Progenitor cell of endocrine pancreas (in vitro differentiated cells): ENCODE results near the gene COL19A1. TPM values are rescaled to one million over a fixed set of nuclear protein-coding genes. Genes with fewer than 3 reads are reported as not detected.

Experiments used
- DNase-seq: peaks from one replicate; pipeline ENCODE4 v3.0.0; 2021; ENCODE audit warnings: low spot score; ENCODE audit not compliant: unreplicated experiment
- H3K27ac Mint-ChIP-seq: 2 replicates; pipeline ENCODE4 v1.8.0; 2021; ENCODE audit warnings: mild to moderate bottlenecking, moderate library complexity, mixed read lengths
- H3K27me3 Mint-ChIP-seq: 2 replicates; pipeline ENCODE4 v1.8.0; 2021; ENCODE audit warnings: mixed read lengths
- H3K36me3 Mint-ChIP-seq: 2 replicates; pipeline ENCODE4 v1.8.0; 2022; ENCODE audit warnings: mixed read lengths; ENCODE audit not compliant: insufficient read depth
- H3K4me1 Mint-ChIP-seq: 2 replicates; pipeline ENCODE4 v1.8.0; 2021; ENCODE audit warnings: low read depth, mixed read lengths
- H3K4me3 Mint-ChIP-seq: 2 replicates; pipeline ENCODE4 v1.8.0; 2021; ENCODE audit warnings: low read depth, mild to moderate bottlenecking, moderate library complexity, mixed read lengths
- H3K9me3 Mint-ChIP-seq: 2 replicates; pipeline ENCODE4 v1.8.0; 2021; ENCODE audit warnings: low read depth, mixed read lengths
- total RNA-seq: library from RNA; stranded (reverse); gene quantifications from 2 replicates; pipeline ENCODE4 v1.2.1, GENCODE V29; 2021
- TF ChIP-seq, protein P1 (sequence below): fragments of 200-600 bp; sonication (generic); IDR thresholded peaks from one replicate; pipeline ENCODE4 v1.5.0; 2021; ENCODE audit warnings: antibody characterized with exemption, mild to moderate bottlenecking; ENCODE audit not compliant: unreplicated experiment

Gene COL19A1
- total RNA-seq, 1 donor from 2014 or later: 2.3 TPM

DNA sequence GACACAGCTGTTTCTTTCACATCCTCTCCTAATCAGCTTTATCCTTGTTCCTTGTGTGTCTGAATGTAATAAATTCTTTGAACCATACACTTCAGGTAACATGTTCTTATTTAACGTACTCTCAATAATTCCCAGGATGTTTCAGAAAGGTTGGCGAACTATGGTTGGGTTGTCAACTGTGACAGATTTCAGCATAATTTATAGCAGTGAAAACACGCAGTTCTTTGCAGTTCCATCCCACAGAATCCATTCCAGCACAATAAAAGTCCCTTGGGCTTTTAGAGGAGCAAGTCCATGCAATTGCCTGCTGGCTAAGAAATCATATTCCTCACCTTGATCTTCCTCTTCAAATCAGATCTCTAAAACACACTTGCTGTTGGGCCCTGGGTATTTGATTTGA, 317.2 kb downstream of the COL19A1 start:
- Mint-ChIP-seq H3K9me3 (peaks cover 8% of the 10 kb centered on the region), H3K36me3 (peaks cover 5% of the 10 kb centered on the region), H3K4me1 (no peaks in the 10 kb centered on the region), H3K27me3 (no peaks in the 10 kb centered on the region), H3K4me3 (no peak overlapping the region), H3K27ac (no peak overlapping the region)
- TF ChIP-seq, protein P1, sequence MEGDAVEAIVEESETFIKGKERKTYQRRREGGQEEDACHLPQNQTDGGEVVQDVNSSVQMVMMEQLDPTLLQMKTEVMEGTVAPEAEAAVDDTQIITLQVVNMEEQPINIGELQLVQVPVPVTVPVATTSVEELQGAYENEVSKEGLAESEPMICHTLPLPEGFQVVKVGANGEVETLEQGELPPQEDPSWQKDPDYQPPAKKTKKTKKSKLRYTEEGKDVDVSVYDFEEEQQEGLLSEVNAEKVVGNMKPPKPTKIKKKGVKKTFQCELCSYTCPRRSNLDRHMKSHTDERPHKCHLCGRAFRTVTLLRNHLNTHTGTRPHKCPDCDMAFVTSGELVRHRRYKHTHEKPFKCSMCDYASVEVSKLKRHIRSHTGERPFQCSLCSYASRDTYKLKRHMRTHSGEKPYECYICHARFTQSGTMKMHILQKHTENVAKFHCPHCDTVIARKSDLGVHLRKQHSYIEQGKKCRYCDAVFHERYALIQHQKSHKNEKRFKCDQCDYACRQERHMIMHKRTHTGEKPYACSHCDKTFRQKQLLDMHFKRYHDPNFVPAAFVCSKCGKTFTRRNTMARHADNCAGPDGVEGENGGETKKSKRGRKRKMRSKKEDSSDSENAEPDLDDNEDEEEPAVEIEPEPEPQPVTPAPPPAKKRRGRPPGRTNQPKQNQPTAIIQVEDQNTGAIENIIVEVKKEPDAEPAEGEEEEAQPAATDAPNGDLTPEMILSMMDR: no peak
- DNase-seq: no peak

DNA sequence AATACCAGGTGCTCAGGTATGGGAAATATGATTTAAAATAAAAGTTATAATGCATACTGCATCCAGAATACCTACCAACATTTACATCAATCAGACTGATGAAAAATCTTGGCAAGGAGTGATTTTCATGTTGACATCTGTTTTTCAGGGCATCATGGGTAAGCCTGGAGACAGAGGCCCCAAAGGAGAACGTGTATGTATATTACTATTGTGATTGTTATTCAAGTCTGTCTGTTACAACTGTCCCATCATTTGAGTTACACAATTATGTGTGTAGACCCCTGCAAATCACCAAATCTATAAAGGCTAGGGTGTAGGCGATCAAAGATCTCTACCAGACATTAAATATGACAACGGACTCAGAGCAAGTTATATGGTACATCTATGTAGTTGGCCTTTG, 318.4 kb downstream of the COL19A1 start:
- no peaks in the 10 kb centered on the region for H3K36me3 Mint-ChIP-seq
- no peaks in the 10 kb centered on the region for H3K4me1 Mint-ChIP-seq
- no peaks in the 10 kb centered on the region for H3K9me3 Mint-ChIP-seq
- H3K4me3 Mint-ChIP-seq: no peak overlapping the region
- no peaks in the 10 kb centered on the region for H3K27me3 Mint-ChIP-seq
- H3K27ac Mint-ChIP-seq: no peak overlapping the region
- TF ChIP-seq, protein P1: no peak
- no peak for DNase-seq

DNA sequence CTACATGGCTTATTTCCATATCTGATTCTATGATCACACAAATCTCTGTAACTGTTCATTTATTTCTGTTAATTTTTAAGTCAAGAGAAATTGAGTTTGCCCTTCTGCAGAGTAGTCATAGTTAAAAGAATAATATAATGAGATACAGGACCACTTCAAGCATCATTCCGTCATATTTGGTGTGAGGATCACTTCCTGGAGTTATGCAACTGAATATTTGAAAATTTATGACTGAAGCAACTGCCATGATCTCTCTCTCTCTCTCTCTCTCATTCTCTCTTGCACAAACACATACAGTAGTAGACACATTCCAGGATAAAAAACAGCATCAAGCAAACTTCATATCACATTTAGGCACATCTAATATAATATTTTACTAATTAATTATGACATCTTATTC, 320.1 kb downstream of the COL19A1 start:
- no peaks in the 10 kb centered on the region for H3K9me3 Mint-ChIP-seq
- no peak overlapping the region for H3K27ac Mint-ChIP-seq
- H3K36me3 Mint-ChIP-seq: no peaks in the 10 kb centered on the region
- no peaks in the 10 kb centered on the region for H3K4me1 Mint-ChIP-seq
- no peak for DNase-seq
- no peak overlapping the region for H3K4me3 Mint-ChIP-seq
- H3K27me3 Mint-ChIP-seq: no peaks in the 10 kb centered on the region
- TF ChIP-seq, protein P1: no peak

DNA sequence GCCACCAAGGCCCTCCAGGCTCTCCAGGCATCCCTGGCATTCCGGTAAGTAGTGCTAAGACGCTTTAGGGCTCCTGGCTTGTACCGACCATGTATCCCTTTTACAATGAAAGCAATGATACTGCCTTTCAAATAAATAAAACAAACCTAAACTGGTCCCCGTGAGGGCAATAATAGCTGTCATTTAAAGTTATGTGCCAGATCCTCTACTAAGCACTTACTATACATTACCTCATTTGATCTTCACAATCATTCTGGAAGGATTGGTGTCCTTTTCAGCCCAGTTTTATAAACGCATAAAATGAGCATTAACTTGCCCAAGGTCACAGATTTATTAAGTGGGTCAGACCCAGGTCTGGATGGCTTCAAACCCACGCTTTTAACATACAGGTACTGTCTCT, 321.8 kb downstream of the COL19A1 start:
- H3K27me3 Mint-ChIP-seq: no peaks in the 10 kb centered on the region
- no peak overlapping the region for H3K4me3 Mint-ChIP-seq
- TF ChIP-seq, protein P1: no peak

DNA sequence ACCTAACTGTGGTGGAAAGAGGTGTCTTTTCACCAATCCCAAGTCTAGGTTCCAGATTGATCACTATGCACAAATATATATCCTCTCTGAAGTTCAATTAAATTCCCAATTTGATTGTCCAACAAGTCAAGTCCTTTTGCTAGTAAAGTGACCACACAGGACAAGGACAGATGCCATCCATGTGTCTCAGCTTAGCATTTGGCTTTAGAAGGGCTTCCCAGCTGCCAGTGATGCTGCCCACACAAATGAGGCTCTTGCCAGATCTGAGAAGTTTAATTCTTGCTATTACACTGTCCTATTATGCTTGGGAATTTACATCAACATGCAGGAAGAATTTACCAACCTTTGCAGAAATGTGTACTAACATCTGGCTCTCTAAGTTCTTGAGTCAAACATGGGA, 328.1 kb downstream of the COL19A1 start:
- no peaks in the 10 kb centered on the region for H3K36me3 Mint-ChIP-seq
- H3K4me1 Mint-ChIP-seq: no peaks in the 10 kb centered on the region
- no peak for DNase-seq
- no peaks in the 10 kb centered on the region for H3K9me3 Mint-ChIP-seq
- H3K4me3 Mint-ChIP-seq: no peak overlapping the region
- TF ChIP-seq, protein P1: no peak
- no peak overlapping the region for H3K27ac Mint-ChIP-seq
- no peaks in the 10 kb centered on the region for H3K27me3 Mint-ChIP-seq

More for the DNA sequence above, 321.8 kb downstream of the COL19A1 start:
- Mint-ChIP-seq H3K36me3 (no peaks in the 10 kb centered on the region), H3K27ac (no peak overlapping the region), H3K4me1 (no peaks in the 10 kb centered on the region), H3K9me3 (no peaks in the 10 kb centered on the region)
- no peak for DNase-seq
